Right ventricle myocardium inferior (tissue), 1 donor: ENCODE results near the gene RPL10. TPM values are rescaled to one million over a fixed set of nuclear protein-coding genes. Genes with fewer than 3 reads are reported as not detected.

Source experiments
- ATAC-seq: fragments of 200-7000 bp; cut with Tn5 transposase; one replicate; pipeline ENCODE4 v1.9.1; 2020; ENCODE audit warnings: mild to moderate bottlenecking, moderate library complexity
- DNase-seq: peaks from one replicate; pipeline ENCODE4 v3.0.0; 2021; ENCODE audit errors: missing footprints
- intact Hi-C: fragments of 100-400 bp; cut with DNase I; formaldehyde crosslinking; loops from one replicate; pipeline ENCODE4 v1.11.0; 2022
- total RNA-seq: library from RNA; stranded (reverse); fragmentation: NEBNext Ultra II Directional; extraction: Animal tissue kit (Norgen Biotek cat#: 25700); gene quantifications from one replicate; pipeline ENCODE4 v1.2.1, GENCODE V29; 2021
- donor health status: DM: no; HTN: yes; CAD: no; lungs with severe emphysema.

Gene RPL10
- total RNA-seq, 1 donor from 2014 or later = 2,181 TPM

- intact Hi-C loops = no loop called here
- peak; percentile 87 for DNase-seq
- peak; percentile 61 for ATAC-seq
Observed at GRCh38 chrX:154436983-154437752, 39.0 kb downstream of the RPL10 start, which contains the start of gene GDI1. GDI1 (plus strand) TSS chrX:154437154; CDS start chrX:154437255, 101 bp downstream.

- intact Hi-C loops = no loop called here
- no peak for DNase-seq
Observed at GRCh38 chrX:154437971-154438893, 40.1 kb downstream of the RPL10 start.

DNA sequence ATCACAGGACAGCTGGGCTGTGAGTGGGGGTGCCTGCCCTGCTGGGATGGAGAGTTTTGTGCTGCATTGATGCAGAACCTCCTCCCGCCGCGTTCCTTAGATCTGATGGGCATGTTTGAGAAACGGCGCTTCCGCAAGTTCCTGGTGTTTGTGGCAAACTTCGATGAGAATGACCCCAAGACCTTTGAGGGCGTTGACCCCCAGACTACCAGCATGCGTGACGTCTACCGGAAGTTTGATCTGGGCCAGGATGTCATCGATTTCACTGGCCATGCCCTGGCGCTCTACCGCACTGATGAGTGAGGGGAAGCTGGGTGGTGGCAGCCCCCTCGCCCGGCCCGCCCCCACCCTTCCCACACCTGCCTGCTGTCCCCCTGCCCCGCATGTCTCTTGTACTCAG, 41.7 kb downstream of the RPL10 start:
- intact Hi-C loops = loop anchor here (5.0 kb wide), 1 partner anchor 37 kb away; the partner anchor contains the start of gene LAGE3
- DNase-seq = no peak
- ATAC-seq = no peak

More at GRCh38 chrX:154437971-154438893, 40.1 kb downstream of the RPL10 start:
- no peak for ATAC-seq

GRCh38 chrX:154440623-154441357, 42.6 kb downstream of the RPL10 start:
- no peak for DNase-seq
- ATAC-seq = no peak

DNA sequence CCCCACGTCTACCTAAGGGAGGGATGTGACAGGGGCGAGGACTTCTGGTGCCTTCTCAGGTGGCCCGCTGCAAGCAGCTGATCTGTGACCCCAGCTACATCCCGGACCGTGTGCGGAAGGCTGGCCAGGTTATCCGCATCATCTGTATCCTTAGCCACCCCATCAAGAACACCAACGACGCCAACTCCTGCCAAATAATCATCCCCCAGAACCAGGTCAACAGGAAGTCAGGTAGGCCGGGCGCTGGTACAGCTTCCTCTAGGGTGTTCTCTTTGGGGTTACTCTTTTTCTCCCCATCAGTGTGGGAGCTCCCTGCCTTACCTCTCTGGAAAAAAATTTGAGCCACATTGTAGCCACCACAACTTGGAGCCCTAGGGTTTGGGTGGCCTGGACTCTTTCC, 43.4 kb downstream of the RPL10 start:
- intact Hi-C loops = loop anchor here (5.0 kb wide), 1 partner anchor 36 kb away; the partner anchor contains the start of gene LAGE3
- no peak for ATAC-seq
- no peak for DNase-seq

More at GRCh38 chrX:154440623-154441357, 42.6 kb downstream of the RPL10 start:
- intact Hi-C loops = loop anchor here (5.0 kb wide), 1 partner anchor 37 kb away; the partner anchor contains the start of gene LAGE3

GRCh38 chrX:154441984-154442707, 44.0 kb downstream of the RPL10 start:
- ATAC-seq (no peak), DNase-seq (no peak)
- intact Hi-C loops = loop anchor here (5.0 kb wide), 1 partner anchor 35 kb away; the partner anchor contains the start of gene LAGE3

DNA sequence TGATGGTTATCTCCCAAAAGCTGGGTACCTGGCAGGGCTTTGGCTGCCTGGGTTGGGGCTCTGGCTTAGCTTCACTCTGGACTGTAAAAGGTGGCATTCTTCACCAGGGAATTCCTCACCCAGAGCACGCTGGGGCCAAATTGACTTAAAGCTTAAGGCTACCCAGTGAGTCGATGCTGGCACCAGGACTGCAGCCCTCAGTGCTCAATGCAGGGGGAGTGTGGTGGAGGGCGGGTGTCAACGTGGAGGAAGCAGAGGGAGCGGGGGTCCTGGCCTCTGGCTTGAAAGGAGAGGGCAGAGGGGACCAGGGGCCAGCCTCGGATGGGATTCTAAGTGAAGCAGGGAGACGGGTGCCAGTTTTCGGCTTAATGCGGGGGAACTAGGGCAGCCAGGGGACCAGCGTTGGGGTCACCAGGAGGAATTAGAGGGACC, 45.3 kb downstream of the RPL10 start:
- DNase-seq = no peak
- intact Hi-C loops = loop anchor here (5.0 kb wide), 1 partner anchor 34 kb away; the partner anchor contains the start of gene LAGE3
- peak; percentile 7 for ATAC-seq

DNA sequence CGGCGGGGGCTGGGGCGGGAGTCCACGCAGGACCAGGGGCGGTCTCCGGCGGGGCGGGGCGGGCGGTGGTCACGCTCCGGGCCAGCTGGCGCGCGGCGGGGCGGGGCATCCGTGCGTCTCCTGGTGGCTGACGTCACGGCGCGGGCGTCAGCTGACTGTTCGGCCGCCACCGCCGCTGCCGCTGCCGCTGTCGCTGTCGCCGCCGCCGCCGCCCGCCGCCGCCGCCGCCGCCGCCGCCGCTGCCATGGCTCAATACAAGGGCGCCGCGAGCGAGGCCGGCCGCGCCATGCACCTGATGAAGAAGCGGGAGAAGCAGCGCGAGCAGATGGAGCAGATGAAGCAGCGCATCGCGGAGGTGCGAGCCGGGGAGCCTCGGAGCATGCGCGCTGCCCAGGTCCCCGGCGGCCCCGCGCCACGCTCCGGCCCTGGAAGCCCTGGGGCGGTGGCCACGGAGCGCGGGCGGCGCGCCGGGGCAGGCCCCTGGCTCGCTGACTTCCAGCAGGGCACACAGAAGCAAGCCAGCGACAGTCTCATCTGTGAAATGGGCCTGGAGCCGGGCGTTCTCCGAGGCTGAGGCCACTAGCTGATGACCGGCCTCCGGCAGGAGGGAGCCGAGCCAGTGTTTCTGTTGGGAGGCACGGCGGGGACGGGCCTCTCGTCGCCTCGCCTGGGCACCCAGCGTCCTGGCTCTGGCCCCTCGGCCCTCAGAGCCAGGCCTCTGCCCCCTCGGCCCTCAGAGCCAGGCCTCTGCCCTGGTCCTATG, 46.0 kb downstream of the RPL10 start, which contains the start of gene FAM50A:
Gene FAM50A, plus strand, starts transcription at position 150 of the 763 bp plus-strand sequence. Its CDS starts 95 bp downstream, at position 245.
- intact Hi-C loops = loop anchor here (5.0 kb wide), 1 partner anchor 33 kb away; the partner anchor contains the start of gene LAGE3
- peak; percentile 86 for ATAC-seq

GRCh38 chrX:154444755-154445246, 46.6 kb downstream of the RPL10 start:
- ATAC-seq (no peak), DNase-seq (no peak)
- intact Hi-C loops = loop anchor here (5.0 kb wide), 1 partner anchor 32 kb away; the partner anchor contains the start of gene LAGE3

More for the DNA sequence above, 46.0 kb downstream of the RPL10 start, which contains the start of gene FAM50A:
- peak; percentile 88 for DNase-seq

DNA sequence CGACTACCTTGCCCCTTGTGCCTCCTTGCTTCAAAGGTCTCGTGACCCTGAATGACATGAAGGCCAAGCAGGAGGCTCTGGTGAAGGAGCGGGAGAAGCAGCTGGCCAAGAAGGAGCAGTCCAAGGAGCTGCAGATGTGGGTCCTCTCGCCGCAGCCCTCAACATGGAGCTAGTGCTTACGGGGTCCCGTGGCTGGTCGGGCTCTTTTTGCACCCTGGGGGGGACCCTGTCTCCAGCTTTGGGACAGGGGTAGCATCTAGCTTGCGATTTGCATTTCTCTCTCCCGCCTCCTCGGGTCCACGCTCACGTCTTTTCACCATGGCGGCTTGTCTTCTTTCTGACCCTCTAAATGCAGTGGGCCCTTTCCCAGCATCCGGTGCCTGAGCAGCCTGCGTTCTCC, 47.6 kb downstream of the RPL10 start:
- intact Hi-C loops = no loop called here
- ATAC-seq = no peak
- DNase-seq = no peak

DNA sequence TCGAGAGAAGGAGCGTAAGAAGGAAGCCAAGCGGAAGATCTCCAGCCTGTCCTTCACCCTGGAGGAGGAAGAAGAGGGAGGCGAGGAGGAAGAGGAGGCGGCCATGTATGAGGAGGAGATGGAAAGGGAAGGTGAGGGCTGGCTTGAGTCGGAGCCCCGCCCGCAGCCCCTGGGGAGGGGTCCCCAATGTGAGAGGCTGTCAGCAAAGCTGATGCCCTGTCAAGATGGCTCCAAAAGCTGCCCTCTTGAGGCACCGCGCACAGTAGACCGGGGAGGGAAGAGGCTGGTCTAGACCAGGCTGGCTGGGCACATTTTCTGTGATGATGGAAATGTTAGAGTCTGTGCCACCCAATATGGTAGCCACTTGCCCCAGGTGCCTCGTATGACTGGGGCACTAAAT, 48.3 kb downstream of the RPL10 start:
- DNase-seq = no peak
- intact Hi-C loops = no loop called here
- no peak for ATAC-seq

DNA sequence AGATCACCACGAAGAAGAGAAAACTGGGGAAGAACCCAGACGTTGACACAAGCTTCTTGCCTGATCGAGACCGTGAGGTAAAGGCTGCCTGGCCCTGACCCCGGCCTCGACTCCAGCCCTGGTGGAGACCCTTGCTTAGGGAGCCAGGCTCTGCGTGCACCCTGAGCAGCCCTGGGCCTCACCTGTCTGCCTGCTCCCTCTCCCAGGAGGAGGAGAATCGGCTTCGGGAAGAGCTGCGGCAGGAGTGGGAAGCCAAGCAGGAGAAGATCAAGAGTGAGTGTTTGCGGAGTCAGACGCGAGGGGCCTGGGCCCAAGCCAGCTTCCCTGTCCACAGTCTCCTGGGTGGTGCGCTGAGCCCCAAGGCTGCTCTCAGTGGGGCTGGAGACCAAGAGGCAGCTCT, 50.3 kb downstream of the RPL10 start:
- intact Hi-C loops = no loop called here
- DNase-seq (no peak), ATAC-seq (no peak)

- ATAC-seq (no peak), DNase-seq (no peak)
- intact Hi-C loops = no loop called here
Observed at GRCh38 chrX:154449618-154450017, 51.4 kb downstream of the RPL10 start.

- DNase-seq (no peak), ATAC-seq (no peak)
- intact Hi-C loops = no loop called here
Observed at GRCh38 chrX:154450312-154450711, 52.1 kb downstream of the RPL10 start.
